Measurements from ENCODE around the gene TMEM62. TPM values are rescaled to one million over a fixed set of nuclear protein-coding genes. Genes with fewer than 3 reads are reported as not detected.

Gene TMEM62
- polyA plus RNA-seq, 1 donor (not counting 4 experiments of a cell fraction or from before 2014, with no cell fraction given): 5.5 TPM

- no peaks in the 10 kb centered on the region for H4K20me1 ChIP-seq (ENCODE audit: control insufficient read depth, extremely low read depth, insufficient read depth, low read length)
- H3K4me3 ChIP-seq (ENCODE audit: control insufficient read depth in 2 of 3, extremely low read depth in 1 of 3, insufficient read depth in 2 of 3, low read depth in 1 of 3, low read length in 3 of 3): no peak overlapping the region
- H3K36me3 ChIP-seq (ENCODE audit: control insufficient read depth in 2 of 2, extremely low read depth in 1 of 2, insufficient read depth in 2 of 2, low read length in 2 of 2): peaks cover 2 to 6% of the 10 kb centered on the region in 2 experiments
- no peak overlapping the region for H3K27ac ChIP-seq (ENCODE audit: control insufficient read depth, insufficient read depth, low read length)
- H3K9me1 ChIP-seq (ENCODE audit: control insufficient read depth, extremely low read depth, insufficient read depth, low read length): no peaks in the 10 kb centered on the region
- DNase-seq (ENCODE audit: low read depth, low spot score) (no peak), FAIRE-seq (no peak)
- no peak overlapping the region for H3K9ac ChIP-seq (ENCODE audit: control insufficient read depth, extremely low read depth, insufficient read depth, low read length)
- H3K9me3 ChIP-seq (ENCODE audit: control insufficient read depth, low read depth, low read length): no peaks in the 10 kb centered on the region
- H3K27me3 ChIP-seq (ENCODE audit: control insufficient read depth, extremely low read depth, insufficient read depth, low read length): no peaks in the 10 kb centered on the region
- H3K4me1 ChIP-seq (ENCODE audit: control insufficient read depth, extremely low read depth, insufficient read depth, low read length): peaks cover 7% of the 10 kb centered on the region
- dilution Hi-C loops (cut with MboI; ENCODE audit: extremely low pct_ligation_motif_present, low sequenced_read_pairs): no loop called here
- no peak overlapping the region for H2AFZ ChIP-seq (ENCODE audit: control insufficient read depth, low read length)
- TF ChIP-seq EZH2 (IDR thresholded peaks at IDR 0.05; ENCODE audit: low read length) (no peak), CTCF (optimal IDR thresholded peaks at IDR 0.05 in 1 of 3, IDR thresholded peaks at IDR 0.05 in 1 of 3, conservative IDR thresholded peaks at IDR 0.05 in 1 of 3; ENCODE audit: extremely low read depth in 1 of 3, insufficient read depth in 2 of 3, low read length in 3 of 3) (no peak)
- H3K79me2 ChIP-seq (ENCODE audit: control insufficient read depth, insufficient read depth, low read length): peaks cover 73% of the 10 kb centered on the region
- H3K4me2 ChIP-seq (ENCODE audit: control insufficient read depth, extremely low read depth, insufficient read depth, low read depth, low read length): no peak overlapping the region
Observed at GRCh38 chr15:43093026-43093425, 40.4 kb upstream of the TMEM62 start.

GRCh38 chr15:43094416-43095030 lies 38.9 kb upstream of the TMEM62 start:
- FAIRE-seq (no peak), DNase-seq (ENCODE audit: low read depth, low spot score) (no peak)
- peaks cover 75% of the 10 kb centered on the region for H3K79me2 ChIP-seq (ENCODE audit: control insufficient read depth, insufficient read depth, low read length)
- no peaks in the 10 kb centered on the region for H3K9me3 ChIP-seq (ENCODE audit: control insufficient read depth, low read depth, low read length)
- peaks cover 7% of the 10 kb centered on the region for H3K4me1 ChIP-seq (ENCODE audit: control insufficient read depth, extremely low read depth, insufficient read depth, low read length)
- H3K27me3 ChIP-seq (ENCODE audit: control insufficient read depth, extremely low read depth, insufficient read depth, low read length): no peaks in the 10 kb centered on the region
- peaks cover 2 to 6% of the 10 kb centered on the region in 2 experiments for H3K36me3 ChIP-seq (ENCODE audit: control insufficient read depth in 2 of 2, extremely low read depth in 1 of 2, insufficient read depth in 2 of 2, low read length in 2 of 2)
- no peak for TF ChIP-seq EZH2 (IDR thresholded peaks at IDR 0.05; ENCODE audit: low read length)
- TF ChIP-seq CTCF (optimal IDR thresholded peaks at IDR 0.05 in 1 of 3, IDR thresholded peaks at IDR 0.05 in 1 of 3, conservative IDR thresholded peaks at IDR 0.05 in 1 of 3; ENCODE audit: extremely low read depth in 1 of 3, insufficient read depth in 2 of 3, low read length in 3 of 3): no peak
- no peak overlapping the region for H3K27ac ChIP-seq (ENCODE audit: control insufficient read depth, insufficient read depth, low read length)
- H2AFZ ChIP-seq (ENCODE audit: control insufficient read depth, low read length): no peak overlapping the region
- H3K4me3 ChIP-seq (ENCODE audit: control insufficient read depth in 2 of 3, extremely low read depth in 1 of 3, insufficient read depth in 2 of 3, low read depth in 1 of 3, low read length in 3 of 3): no peak overlapping the region
- no peak overlapping the region for H3K9ac ChIP-seq (ENCODE audit: control insufficient read depth, extremely low read depth, insufficient read depth, low read length)
- no peak overlapping the region for H3K4me2 ChIP-seq (ENCODE audit: control insufficient read depth, extremely low read depth, insufficient read depth, low read depth, low read length)
- no peaks in the 10 kb centered on the region for H3K9me1 ChIP-seq (ENCODE audit: control insufficient read depth, extremely low read depth, insufficient read depth, low read length)
- H4K20me1 ChIP-seq (ENCODE audit: control insufficient read depth, extremely low read depth, insufficient read depth, low read length): no peaks in the 10 kb centered on the region
- dilution Hi-C loops (cut with MboI; ENCODE audit: extremely low pct_ligation_motif_present, low sequenced_read_pairs): no loop called here
